CD4-positive, alpha-beta T cell treated with Interleukin-2 at 100 ng/mL for 4 hours (primary cell): Measurements from ENCODE around the gene GARIN5A.

Experiments used
- DNase-seq: peaks from one replicate; pipeline ENCODE4 v3.0.0-alpha.2; 2020; ENCODE audit warnings: low spot score

GARIN5A gene

DNA sequence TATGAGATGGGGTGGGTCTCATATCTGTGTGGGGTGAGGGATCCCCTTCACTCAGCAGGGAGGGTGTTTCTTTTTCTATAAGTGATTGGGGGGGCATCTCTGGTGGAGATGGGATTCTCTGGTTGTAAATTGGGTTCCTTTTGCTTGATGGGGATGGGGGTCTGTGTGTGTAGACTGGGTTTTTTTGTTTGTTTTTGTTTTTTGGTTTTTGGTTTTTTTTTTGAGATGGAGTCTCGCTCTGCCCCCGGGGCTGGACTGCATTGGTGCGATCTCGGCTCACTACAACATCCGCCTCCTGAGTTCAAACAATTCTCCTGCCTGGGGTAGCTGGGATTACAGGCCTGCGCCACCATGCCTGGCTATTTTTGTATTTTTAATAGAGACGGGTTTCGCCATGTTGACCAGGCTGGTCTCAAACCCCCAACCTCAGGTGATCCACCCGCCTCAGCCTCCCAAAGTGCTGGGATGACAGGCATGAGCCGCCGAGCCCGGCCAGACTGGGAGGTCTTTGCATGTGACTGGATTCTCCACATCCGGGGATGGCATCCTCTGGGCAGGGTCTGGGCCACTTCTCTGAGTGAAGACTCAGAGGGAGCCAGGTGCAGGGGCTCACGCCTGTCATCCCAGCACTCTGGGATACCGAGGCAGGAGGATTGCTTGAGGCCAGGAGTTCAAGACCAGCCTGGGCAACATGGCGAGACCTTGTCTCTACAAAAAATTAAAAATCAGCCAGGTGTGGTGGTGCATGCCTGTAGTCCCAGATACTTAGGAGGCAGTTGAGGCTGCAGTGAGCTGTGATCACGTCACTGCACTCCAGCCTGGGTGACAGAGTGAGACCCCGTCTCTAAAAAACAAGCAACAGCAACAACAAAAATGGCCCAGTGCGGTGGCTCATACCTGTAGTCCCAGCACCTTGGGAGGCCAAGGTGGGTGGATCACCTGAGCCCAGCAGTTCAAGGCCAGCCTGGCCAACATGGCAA, 43.2 kb downstream of the GARIN5A start:
- no peak for DNase-seq

DNA sequence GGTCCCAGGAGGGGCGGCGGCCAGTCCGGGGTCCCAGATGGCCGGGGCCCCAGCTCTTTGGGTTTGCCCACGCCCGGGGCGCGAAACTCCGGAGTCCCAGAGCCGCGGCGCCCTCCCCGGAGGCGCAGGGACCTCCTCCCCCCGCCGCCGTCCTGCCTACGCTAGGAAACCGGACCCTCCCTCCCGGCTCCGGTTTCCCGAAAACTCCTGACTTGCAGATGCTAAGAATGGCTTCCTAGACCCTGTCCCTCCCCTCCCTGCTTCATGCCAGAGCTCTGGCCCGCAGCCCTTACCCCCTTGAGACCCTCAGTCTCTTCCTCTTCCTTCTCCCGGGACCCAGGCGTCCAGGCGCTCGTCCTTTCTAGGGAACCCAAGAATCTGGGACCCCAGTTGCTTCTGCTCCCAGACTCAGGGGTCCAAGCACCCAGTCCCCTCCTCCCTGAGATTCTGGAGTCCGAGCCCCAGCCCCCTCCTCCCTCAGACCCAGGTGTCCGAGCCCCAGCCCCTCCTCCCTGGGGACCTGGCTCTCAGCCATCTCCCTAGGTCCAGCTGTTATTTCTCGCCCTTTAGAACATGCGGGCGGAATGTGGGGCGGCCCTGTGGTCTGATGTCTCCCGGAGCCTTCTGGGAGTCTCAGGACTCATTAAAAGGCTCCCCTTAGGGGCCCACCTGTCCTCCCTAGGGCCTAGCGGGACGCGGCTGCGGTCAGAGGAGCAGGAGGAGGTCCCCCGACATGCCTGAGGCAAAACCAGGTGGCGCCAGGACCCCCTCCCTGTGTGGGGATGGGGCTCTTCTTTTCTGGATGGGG, 44.2 kb downstream of the GARIN5A start, which contains the start of gene MYBPC2:
TSS of gene MYBPC2 (plus strand) at position 672 of the 808 bp plus-strand sequence. CDS start at position 734, 62 bp downstream.
- DNase-seq = no peak

DNA sequence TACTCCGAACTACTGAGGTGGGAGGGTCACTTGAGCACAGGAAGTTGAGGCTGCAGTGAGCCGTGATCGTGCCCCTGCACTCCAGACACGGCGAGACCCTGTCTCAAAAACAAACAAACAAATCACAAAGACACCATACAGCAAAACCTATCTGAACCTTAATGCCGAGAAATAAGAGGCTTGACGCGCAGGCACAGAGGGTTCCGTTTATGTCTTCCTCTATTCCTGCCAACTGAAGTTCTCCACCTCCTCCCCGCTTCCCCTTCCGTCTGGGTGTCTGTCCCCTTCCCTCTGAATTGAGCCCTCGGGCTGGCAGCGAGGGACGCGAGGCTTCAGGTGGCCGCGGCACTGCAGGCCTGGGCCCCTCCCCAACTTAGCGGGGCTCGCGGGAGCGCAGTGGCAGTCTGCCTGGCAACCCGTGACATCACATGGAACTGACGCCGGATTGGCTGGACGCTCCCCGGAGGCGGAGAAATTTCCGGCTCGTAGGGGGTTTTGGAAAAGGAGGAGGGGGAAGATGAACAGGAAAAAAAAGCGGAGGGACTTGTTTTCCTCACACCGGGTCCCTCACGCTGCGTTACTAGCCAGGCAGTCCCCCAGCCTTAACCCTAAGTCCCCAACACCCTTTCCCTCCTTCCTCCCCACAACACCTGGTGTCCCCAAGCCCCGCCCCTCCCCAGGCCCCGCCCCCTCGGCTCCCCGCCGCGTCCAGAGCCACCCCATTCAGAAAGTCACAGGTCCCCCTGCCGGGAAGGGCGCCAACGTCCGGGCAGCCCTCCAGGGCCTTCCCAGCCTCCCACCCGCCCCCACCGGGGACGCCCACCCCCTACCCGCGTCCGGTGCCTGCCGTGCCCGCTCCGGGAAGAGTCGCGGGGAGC, 45.1 kb downstream of the GARIN5A start:
- DNase-seq = peak; percentile 85

DNA sequence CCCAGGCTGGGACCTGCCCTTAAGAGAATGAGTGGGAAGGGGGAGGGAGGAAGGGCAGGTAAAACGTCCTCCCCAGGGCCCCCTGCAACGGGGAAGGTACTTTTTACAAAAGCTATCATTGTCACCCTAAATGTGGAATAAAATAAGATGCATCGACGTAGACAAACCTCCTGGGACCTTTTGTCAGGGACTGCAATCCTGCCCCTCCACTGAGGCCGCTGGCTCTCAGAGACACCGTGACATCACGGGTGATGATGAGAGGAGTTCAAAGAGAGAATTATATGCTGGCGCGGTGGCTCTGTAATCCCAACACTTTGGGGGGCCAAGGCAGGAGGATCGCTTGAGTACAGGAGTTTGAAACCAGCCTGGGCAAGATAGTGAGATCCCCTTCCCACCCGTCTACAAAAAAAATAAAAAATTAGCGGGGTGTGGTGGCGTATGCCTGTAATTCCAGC, 45.7 kb downstream of the GARIN5A start:
- DNase-seq = no peak

DNA sequence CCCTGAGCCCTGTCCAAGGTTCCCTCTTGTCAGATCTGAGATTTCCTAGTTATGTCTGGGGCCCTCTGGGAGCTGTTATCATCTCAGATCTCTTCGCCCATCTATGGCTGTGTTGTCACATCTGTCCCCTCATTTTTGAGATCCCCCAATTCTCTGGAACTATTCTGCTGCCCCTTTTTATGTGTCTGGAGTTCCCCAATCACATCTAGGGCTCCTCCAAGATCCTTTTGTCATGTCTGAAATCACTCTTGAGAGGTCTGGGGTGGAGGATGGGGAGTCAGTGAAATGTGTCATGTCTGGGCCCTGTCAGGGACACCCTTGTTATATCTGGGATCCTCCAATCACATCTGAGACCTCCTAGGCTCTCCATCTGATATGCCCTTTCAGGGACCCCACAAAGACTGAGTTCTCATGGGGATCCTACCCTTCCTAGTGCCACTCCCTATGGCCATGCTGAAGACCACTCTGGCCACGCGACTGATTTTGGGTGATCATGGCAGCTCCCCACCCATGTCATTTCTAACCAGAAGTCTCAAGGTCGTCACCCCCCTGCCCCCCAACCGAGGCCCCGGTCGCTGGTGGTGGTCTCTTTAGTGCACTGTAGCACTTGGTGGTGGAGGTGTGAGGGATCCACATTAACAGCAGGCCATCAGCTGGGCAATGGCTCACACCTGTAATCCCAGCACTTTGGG, 47.7 kb downstream of the GARIN5A start:
- no peak for DNase-seq

DNA sequence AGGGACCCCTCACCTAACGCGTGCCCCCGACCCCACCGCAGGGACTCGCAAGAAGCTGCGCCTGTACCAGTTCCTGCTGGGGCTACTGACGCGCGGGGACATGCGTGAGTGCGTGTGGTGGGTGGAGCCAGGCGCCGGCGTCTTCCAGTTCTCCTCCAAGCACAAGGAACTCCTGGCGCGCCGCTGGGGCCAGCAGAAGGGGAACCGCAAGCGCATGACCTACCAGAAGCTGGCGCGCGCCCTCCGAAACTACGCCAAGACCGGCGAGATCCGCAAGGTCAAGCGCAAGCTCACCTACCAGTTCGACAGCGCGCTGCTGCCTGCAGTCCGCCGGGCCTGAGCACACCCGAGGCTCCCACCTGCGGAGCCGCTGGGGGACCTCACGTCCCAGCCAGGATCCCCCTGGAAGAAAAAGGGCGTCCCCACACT, 48.6 kb downstream of the GARIN5A start:
- peak; percentile 23 for DNase-seq

DNA sequence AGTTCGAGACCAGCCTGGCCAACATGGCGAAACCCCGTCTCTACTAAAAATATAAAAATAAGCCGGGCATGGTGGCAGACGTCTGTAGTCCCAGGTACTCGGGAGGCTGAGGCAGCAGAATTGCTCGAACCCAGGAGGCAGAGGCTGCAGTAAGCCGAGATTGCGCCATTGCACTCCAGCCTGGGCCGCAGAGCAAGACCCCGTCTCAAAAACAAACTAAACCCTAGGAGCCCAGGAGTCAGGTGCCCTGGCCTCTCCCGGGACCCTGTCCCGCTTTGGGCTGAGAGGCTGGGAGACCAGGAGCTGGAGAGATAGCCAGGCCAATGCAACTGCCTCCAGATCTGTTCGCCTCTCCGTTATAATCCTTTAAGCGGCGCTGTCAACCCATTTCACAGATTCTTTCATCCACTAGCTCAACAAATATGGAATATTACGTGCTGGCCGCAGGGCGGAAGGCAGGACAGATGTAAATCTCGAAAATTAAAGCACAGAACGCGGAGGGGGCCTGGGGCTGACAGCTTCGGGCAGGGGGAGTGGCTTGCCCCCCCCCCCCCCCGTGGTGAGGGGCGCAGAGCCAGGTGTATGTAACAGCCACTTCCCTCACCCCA, 49.2 kb downstream of the GARIN5A start:
- DNase-seq = no peak

DNA sequence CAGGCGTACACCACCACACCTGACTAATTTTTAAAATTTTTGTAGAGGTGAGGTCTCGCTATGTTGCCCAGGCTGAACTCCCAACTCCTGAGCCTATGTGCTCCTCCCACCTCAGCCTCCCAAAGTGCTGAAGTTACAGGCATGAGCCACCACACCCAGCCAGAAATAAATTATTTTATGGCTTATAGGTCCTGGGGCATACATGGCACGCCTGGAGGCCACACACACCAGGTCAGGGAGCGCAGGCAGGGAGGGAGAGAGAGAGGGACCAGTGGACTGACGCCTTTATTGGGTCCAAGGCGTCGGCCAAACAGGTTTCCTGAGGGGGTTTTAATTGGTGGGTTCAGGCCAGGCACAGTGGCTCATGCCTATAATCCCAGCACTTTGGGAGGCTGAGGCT, 51.1 kb downstream of the GARIN5A start:
- DNase-seq = no peak

DNA sequence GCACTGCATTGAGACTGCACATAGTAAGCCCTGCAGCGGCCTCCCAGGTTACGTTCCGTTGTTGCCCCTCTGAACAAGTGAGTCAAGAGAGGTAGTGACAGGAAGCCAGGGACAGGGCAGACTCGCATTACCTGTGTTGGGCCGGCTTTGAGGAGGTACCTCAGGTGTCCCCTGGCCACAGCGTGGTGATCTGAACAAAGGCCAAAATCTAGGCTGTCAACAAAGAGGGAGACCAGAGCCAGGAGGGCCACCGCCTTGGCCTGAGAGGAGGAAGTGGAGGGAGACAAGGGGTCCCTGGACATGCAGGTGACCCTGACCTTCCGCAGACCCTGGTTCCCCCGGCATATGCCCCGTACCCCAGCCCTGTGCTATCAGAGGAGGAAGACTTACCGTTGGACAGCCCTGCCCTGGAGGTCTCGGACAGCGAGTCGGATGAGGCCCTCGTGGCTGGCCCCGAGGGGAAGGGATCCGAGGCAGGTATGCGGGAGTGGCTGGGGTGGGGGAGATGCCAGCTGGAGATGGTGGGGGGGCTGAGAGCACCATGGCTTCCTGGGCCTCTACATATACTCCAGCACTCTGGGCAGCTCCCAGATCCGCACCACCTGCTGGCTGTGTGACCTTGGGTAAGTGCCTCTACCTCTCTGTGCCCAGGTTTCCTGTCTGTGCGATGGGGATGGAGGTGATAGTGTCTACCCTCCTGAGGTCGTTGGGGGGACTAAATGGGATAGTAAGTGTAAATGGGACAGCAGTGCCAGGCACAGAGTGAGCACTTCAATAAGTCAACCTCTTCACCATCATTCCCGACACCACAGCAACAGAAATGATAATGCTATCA, 53.2 kb downstream of the GARIN5A start:
- DNase-seq = no peak

DNA sequence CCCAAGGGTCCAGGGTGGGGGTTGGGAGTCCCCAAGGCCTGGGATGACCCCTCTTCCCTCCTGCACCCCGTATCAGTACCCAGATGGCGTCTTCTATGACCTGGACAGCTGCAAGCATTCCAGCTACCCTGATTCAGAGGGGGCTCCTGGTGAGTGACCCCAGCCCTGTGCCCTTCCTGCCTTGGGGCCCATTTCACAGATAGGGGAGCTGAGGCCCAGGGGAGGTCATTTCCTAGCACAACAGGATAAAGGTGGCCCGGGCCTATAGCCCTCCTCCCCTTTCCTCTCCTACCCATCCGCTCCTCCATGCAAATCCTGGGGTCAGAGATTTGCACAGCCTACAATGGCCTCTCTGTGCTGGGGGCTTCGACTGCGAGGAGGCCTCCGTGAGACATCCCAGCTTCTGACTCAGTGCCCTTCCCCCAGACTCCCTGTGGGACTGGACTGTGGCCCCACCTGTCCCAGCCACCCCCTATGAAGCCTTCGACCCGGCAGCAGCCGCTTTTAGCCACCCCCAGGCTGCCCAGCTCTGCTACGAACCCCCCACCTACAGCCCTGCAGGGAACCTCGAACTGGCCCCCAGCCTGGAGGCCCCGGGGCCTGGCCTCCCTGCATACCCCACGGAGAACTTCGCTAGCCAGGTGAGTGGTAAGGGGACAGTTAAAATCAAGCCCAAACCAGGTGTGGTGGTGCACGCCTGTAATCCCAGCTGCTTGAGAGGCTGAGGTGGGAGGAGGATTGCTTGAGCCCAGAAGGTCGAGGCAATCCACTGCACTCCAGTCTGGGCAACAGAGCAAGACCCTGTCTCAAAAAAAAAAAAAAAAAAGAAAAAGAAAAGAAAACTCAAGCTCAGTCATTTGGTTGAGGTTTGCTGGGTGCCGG, 54.0 kb downstream of the GARIN5A start:
- DNase-seq = no peak

DNA sequence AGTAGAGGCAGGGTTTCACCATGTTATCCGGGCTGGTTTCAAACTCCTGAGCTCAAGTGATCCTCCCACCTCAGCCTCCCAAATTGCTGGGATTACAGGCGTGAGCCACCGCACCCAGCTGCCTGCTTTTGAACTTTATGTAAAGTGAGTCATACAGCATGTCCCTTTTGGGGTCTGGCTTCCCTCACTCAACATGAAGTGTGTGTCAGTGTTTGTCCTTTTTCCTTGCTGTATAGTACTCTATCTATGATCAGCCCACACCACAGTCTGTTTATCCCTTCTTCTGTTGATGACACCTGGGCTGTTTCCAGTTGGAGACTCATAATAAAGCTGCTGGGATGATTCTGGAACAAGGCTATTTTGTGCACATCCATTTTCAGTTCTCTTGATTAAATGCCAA, 55.8 kb downstream of the GARIN5A start:
- DNase-seq = no peak

DNA sequence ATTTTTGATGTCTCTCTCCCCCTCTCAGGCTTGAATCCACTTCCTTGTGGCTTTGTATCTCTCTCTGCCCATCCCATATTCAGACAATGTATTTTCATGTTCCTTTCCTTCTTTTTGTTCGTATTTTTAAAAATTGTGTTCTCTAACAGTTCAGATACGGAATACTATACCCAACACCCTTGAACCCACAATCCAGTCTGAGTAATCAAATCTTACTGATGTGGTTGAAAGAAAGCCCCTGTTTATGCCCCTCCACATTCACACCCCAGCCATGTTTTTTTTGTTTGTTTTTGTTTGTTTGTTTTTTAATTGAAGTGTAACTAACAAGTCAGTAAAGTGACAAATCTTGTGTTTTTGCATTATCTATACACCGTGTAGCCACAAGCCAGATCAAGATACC, 56.5 kb downstream of the GARIN5A start:
- DNase-seq = no peak

DNA sequence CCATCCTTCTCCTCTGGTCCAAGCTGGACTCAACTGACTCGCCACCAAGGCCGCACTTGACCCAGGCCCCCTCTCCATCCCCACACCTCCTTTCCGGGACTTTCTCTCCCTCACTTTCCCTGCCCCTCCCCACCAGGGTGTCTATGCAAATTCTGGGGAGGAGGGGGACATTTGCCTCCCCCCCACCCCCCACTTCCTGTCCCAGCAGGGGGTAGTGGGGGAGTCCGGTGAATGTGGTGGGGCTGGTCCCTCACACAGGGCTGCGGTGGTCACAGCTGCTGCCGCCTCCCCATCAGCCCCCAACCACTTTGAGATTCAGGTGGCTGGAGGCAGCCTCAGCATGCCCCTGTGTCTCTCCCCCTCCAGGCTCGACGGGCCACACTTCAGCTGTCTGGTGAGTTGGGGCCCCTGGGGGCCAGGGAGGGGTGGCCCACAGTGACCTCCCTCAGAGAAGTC, 57.0 kb downstream of the GARIN5A start:
- no peak for DNase-seq

DNA sequence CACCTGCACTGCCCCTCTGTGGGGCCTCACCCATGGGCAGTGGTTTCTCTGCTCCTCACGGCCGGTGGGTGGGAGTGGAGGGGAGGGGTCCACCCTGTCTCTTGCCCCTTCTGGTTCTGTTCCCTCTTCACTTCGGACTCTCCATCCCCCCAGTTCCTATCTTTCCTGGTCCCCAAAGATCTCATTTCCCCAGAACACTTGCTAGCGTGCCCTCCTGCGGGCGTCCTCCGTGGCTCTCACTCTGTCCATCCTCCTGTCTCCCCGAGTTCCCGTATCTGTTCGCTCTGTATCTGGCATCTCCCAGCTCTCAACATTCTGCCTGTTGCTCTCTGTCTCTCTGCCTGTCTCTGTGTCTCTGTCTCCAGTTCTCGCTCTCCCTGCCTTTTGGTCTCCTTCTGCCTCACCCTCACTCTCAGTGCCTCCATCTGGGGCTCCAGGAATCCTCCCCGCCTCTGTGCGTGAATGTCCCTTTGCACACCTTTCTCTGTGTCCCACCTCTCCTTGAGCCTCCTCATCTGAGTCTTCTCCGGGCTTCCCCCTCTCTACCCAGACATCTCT, 57.5 kb downstream of the GARIN5A start:
- DNase-seq = no peak

DNA sequence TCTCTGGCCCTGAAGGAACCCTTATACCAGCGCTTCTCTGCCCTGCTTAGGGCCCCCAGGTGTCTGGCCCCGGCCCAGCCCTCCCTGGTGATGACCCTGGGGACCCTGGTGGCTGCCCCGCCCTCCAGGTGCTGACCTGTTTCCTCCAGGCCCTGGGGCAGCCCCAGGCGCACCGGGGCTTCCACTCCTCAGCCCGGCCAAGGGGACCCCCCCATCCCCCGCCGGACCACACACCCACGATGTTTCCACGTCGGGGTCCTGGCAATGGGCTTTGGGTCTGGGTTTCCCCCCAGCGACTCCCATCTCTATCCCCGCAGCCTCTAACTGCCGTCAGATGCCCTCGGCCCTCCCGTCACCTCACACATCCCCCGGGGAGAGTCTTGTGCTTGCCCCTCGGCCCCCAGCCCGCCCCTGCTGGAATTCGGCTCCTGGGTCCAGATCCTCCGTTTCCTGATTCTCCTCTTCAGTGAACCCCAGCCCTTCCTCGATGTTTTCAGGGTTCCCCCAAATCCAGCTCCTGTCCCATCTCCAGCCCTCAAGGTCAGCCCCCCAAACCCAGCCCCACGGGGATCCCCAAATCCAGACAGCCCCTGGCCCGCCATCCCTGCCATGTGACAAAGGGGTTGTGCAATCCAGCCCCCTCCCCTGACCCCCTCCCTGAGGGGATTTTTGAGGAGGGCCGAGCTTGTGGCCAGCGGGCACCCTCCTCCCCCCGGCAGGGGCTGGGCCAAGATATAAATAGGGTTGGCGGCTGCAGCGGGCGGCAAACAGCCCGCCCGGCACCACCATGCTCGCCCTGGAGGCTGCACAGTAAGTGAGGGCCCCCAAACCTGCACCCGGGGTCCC, 58.2 kb downstream of the GARIN5A start, which contains the start of gene SPIB:
TSS of gene SPIB (plus strand) at position 763 of the 846 bp plus-strand sequence. CDS start at position 788, 25 bp downstream.
- DNase-seq = no peak

DNA sequence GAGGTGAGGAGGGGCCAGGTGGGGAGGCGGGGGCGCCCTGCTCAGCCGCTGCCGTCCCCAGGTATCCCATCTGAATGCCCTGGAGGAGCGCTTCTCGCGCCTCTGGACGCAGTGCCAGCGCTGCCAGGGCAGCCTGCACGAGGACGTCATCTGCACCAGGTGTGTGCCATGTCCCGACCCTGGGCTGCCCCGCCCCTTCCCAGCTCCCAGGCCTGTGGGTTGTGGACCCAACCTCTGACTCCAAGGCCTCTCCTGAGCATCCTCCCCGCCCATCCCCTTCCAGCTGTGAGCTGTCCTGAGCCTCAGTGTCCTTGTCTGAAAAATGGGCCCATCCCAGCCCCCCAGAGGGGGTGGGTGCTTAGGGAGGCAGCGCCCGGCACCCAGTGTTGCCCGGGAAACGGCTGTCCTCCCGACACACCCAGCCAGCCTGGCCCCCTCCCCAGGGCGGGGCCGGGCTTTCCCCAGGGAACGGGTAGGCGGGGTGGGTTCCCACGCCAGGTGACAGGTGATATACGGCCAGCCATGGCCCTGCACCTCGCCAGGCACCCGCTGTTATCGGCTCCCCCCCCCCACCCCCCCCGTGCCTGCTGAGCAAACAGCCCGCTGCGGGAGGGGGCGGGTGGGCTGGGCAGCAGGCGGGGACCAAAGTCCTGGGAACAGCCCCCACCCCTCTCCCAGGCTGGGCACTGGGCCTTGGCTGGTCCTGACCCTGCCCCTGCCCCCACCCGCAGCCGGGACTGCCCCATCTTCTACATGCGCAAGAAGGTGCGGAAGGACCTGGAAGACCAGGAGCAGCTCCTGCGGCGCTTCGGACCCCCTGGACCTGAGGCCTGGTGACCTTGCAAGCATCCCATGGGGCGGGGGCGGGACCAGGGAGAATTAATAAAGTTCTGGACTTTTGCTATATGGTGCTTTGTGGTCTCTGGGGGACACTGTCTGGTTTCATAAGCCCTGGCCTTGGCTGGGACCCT, 59.3 kb downstream of the GARIN5A start:
- no peak for DNase-seq
